Suprapubic skin (tissue), 3 donors: ENCODE measurements around the gene GALNT12.

Experiments used
- CTCF ChIP-seq, 2 donors: fragments of 200-600 bp in 1 of 2; fragments of 450-650 bp in 1 of 2; sonication (generic) in 1 of 2; IDR thresholded peaks; one replicate each; pipeline ENCODE4 v1.5.1; 2016 to 2019; ENCODE audit warnings: antibody characterized with exemption in 2 of 2, mild to moderate bottlenecking in 1 of 2, moderate library complexity in 1 of 2
- POLR2A ChIP-seq, 2 donors: fragments of 450-650 bp; IDR thresholded peaks; one replicate each; pipeline ENCODE4 v1.6.1; 2017; ENCODE audit warnings: antibody characterized with exemption in 2 of 2, mild to moderate bottlenecking in 2 of 2, moderate library complexity in 2 of 2

DNA sequence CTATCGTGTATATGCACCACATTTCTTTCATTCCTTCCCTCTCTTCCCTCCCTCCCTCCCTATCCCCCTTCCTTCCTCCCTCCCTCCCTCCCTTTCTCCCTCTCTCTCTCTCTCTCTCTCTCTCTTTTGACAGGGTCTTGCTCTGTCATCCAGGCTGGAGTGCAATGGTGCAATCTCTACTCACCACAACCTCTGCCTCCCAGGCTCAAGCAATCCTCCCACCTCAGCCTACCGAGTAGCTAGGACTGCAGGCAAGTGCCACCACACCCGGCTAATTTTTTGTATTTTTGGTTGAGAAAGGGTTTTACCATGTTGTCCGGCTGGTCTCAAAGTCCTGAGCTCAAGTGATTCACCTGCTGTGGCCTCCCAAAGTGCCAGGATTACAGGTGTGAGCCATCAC is 10.0 kb upstream of the GALNT12 start:
- TF ChIP-seq CTCF (IDR thresholded peaks at IDR 0.05) = no peak
- TF ChIP-seq POLR2A (IDR thresholded peaks at IDR 0.05) = no peak
